GM21526 (cell line): ENCODE results near the gene C19orf38.

Source experiments
- ATAC-seq: cut with Tn5 transposase; IDR thresholded peaks from one replicate; pipeline ENCODE4 v1.9.1; 2021; ENCODE audit warnings: moderate library complexity; ENCODE audit not compliant: unreplicated experiment, low FRiP score

C19orf38 gene

DNA sequence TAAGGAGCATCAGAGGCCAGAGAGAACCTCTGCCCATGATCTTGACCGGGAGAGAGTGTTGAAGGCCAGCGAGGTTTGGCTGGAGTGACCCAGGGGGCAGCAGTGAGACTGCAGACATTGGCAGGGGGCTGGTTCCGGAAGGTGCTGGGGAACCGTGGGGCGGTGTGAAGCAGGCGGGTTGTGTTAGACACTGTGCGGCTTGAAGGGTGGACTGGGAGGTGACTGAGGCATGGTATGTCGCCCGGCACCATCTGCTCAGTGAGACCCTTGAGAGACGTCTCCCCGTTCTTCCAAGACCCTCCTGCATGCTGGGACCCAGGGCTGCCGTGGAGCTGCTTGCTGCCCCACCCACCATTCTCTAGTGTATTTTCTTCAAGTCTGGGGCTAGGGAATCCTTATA, 47.7 kb downstream of the C19orf38 start:
- no peak for ATAC-seq

DNA sequence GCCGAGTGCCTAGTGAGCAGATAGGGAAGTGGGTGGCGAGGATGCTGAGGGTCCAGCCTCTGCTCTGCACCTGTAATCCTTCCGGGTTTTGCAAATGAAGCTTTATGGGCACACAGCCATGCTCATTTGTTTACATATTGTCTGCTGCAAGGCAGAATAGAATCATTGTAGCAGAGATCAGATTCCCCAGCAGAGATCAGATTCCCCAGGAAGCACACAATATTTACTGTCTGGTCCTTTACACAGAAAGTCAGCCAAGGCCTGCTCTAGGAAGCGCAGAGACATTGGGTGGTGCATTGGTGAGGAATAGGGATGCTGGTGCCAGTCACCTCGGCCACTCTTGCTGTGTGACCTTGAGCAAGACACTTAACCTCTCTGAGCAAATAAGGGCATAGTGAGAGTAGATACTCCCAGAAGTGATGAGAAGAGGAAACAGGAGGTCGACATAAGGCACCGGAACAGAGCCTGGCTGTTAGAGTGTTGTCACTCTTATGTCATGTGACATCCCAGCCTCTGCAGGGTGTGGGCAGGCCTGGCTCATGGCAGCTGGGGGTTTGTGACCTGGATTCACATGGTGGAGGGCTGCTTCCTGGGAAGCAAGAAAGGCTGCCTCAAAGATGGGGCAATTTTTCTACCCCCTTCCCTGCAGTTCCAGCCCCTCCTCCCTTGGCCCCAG, 48.8 kb downstream of the C19orf38 start:
- ATAC-seq = no peak

DNA sequence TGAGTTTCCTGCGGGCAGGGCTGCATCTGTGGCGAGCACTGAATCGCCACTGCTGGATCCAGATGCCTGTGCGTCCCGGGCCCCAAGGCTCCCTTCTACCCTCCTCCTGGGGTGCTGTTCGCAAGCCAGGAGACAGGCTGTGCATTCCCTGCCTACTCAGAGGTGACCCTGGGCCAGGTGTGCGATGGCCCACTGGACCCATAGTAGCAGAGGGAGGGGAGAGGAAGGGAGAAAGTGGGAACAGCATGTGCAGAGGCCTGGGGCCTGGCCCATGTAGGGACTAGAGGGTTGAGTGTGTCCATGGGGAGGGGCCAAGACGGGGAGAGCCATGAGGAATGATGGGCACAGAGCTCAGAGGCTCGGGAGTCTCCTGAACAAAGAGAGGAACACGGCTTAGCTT, 50.4 kb downstream of the C19orf38 start:
- ATAC-seq = no peak

DNA sequence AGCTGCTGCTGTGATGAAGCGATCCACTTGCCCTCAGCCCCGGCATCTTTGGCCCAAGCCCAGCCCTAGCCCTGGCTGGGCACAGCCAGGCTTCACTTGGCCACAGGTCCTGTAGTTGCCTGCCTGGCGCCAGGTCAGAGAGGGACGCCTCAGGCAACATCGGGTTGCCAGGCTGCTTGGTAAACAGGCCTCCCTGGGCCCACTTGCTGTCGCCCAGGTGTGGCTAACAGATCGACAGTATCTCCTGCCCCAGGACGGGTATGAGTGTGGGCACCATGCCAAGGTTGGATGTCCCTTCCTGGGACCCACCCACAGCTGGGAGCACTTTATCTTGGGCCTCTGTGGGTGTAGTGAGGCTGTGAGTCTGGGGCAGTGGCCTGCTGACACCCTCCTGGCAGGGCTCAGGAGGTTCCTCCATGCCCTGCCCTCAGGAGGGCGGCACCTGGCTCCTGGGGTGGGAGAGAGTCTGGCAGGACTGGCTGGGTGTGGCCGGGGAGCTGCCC, 51.0 kb downstream of the C19orf38 start:
- no peak for ATAC-seq

GRCh38 chr19:10907925-10908324, 59.7 kb downstream of the C19orf38 start:
- no peak for ATAC-seq

- no peak for ATAC-seq
Observed at GRCh38 chr19:10908380-10908960, 60.3 kb downstream of the C19orf38 start.

- no peak for ATAC-seq
Observed at GRCh38 chr19:10911579-10912363, 63.6 kb downstream of the C19orf38 start.

DNA sequence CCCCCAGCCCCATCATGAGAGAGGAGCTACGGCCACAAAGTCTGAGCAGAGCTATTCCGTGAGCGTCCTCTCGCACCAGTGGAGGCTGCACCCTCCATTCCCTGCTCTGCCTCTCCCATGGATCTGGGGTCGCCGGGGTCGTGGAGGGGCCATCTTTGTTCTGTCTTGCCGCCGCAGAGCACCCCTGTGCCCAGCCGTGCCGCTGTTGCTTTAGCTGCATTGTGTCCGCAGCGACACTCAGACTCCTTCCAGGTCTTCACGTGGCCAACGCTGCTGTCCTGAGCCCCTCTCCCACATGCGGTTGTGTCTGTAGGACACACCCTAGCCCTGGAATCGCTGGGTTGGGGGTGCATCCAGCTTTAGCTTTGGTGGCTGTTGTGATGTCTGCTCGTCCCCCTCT, 64.4 kb downstream of the C19orf38 start:
- no peak for ATAC-seq

DNA sequence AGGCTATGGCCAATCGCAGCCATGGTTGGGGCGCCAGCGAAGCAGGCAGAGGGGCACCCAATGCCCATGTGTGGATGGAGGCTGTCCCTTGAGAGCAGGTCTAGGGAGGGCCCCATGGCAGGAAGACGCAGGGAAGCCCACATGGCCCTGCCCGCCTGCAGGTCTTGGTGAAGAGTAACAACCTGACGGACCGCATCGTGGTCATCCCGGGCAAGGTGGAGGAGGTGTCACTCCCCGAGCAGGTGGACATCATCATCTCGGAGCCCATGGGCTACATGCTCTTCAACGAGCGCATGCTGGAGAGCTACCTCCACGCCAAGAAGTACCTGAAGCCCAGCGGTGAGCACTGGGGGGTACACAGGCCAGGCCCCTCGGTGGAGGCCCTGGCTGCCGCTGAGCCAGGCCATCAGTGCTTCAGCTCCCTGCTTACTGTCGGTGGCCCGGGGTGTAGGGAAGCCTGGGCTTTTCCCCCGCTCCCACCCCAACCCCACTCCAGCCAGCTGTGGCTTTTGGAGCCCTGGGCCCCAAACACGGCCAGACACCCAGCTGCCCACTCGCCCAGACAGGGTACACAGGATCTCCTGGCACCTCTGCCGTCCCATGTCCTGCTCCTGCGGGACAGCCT, 65.6 kb downstream of the C19orf38 start:
- no peak for ATAC-seq

DNA sequence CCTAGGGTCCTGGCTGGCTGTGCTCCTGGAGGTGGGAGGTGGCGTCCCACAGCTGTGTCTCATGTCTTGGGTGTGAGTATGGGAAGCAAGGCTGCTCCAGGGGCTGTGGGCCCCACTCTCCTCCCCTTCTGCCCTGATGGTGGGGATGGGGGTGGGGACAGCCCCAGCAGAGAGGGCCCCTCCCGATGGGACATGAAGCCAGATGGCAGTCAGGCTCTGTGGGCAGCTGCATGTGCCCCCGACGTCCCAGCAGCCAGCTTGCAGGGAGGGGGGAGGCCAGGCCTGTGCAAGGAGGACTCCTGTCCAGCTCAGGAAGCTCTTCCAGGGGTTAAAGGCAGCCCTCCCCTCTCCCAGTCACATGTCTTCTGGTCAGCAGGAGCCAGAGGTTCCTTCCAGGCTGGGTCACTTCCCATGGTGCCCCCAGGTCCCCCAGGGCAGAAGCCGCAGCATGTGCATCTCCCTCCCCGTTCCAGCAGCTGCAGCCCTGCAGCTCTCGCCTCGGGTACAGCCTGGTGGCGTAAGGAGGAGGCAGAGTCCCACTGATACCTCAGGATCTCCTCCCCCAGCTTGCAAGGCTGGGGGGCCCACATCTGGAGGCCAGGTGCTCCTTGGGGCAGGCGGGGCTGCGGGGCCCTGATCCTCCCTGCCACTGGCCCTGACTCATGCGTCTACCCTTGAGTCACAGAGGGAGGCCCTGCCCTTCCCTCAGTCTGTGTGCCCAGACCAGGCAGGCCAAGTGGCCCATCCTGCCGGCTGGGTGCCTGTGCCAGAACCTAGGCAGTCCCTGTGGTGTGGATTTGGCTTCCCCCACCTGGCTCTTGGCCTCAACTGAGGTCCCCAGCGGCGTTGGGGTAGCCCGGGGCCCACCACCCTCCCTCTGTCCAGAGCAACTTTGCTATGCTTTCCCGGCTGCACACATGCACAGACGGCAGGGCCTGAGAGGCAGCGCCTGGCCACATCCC, 67.2 kb downstream of the C19orf38 start:
- ATAC-seq = no peak

GRCh38 chr19:10916602-10917001, 68.4 kb downstream of the C19orf38 start:
- ATAC-seq = no peak

- ATAC-seq = no peak
Observed at GRCh38 chr19:10918359-10918758, 70.1 kb downstream of the C19orf38 start.
